Lung (tissue), 12 donors: ENCODE results near the gene ZFP91. TPM values are rescaled to one million over a fixed set of nuclear protein-coding genes. Genes with fewer than 3 reads are reported as not detected.
A peak's percentile ranks its signal among the peaks of the same experiment; 100 is the strongest.

Experiments used
- ATAC-seq: fragments of 200-7000 bp; cut with Tn5 transposase; one replicate; pipeline ENCODE4 v1.9.1; 2020; ENCODE audit warnings: moderate number of reproducible peaks; ENCODE audit not compliant: insufficient read depth, low FRiP score
- DNase-seq, 3 donors: peaks; one replicate each; pipeline ENCODE4 v3.0.0-alpha.2; 2013 to 2017
- H3K27ac ChIP-seq, 2 donors: one replicate each; pipeline ENCODE4 v1.5.1; 2013; ENCODE audit warnings: mild to moderate bottlenecking in 2 of 2, moderate library complexity in 2 of 2, control low read depth in 1 of 2, inconsistent platforms in 1 of 2, low read depth in 1 of 2, low read length in 1 of 2
- H3K27me3 ChIP-seq, 3 donors: one replicate each; pipeline ENCODE4 v1.5.1; 2013; ENCODE audit warnings: low read length in 2 of 3; ENCODE audit not compliant: control insufficient read depth in 3 of 3, insufficient read depth in 3 of 3
- H3K36me3 ChIP-seq, 4 donors: one replicate each; pipeline ENCODE4 v1.5.1; 2013; ENCODE audit warnings: low read length in 4 of 4, mild to moderate bottlenecking in 1 of 4, moderate library complexity in 1 of 4; ENCODE audit not compliant: control insufficient read depth in 4 of 4, insufficient read depth in 4 of 4
- H3K4me1 ChIP-seq, 5 donors: one replicate each; pipeline ENCODE4 v1.5.1; 2013; ENCODE audit warnings: low read length in 5 of 5, mild to moderate bottlenecking in 2 of 5, moderate library complexity in 1 of 5; ENCODE audit not compliant: control insufficient read depth in 5 of 5, insufficient read depth in 5 of 5
- H3K4me3 ChIP-seq: one replicate; pipeline ENCODE4 v1.5.1; 2013; ENCODE audit warnings: mild to moderate bottlenecking, control low read depth, moderate library complexity
- H3K9ac ChIP-seq, 2 donors: one replicate each; pipeline ENCODE4 v1.5.1; 2013; ENCODE audit warnings: low read length in 2 of 2, control low read depth in 1 of 2; ENCODE audit not compliant: insufficient read depth in 1 of 2
- H3K9me3 ChIP-seq, 4 donors: one replicate each; pipeline ENCODE4 v1.5.1; 2013; ENCODE audit warnings: low read length in 3 of 4, mild to moderate bottlenecking in 1 of 4, moderate library complexity in 1 of 4; ENCODE audit not compliant: control insufficient read depth in 4 of 4, insufficient read depth in 3 of 4
- WGBS, 2 donors: extraction: QIAGEN DNeasy Blood & Tissue Kit; methylation state at CpG; one replicate each; pipeline ENCODE4 v1.1.7; 2013; 5-methylcytosine and 5-hydroxymethylcytosine counted together
- polyA plus RNA-seq, 2 donors: library from polyadenylated mRNA; stranded (reverse); fragments of 200-250 nt; gene quantifications; one replicate each; pipeline ENCODE4 v1.2.1, GENCODE V29; 2013
- total RNA-seq, 2 donors: library from RNA; depleted of rRNA in 1 of 2; stranded (reverse); fragments of >200 nt in 1 of 2; gene quantifications; one replicate each; pipeline ENCODE4 v1.2.1, GENCODE V29; 2014 to 2021
- TF ChIP-seq, protein P1 (sequence below): IDR thresholded peaks from 2 replicates; pipeline ENCODE4 v1.5.1; 2012; ENCODE audit warnings: mild to moderate bottlenecking; ENCODE audit errors: control extremely low read depth, extremely low read depth
- donor health status: control.
- donor health status: control.
- donor health status: Bipolar disorder and iron deficiency.
- donor health status: healthy.
- donor health status: DM: yes; HTN: yes; CAD: no.

ZFP91 gene
- total and polyA plus RNA-seq, 4 donors, result 11.1 to 47.0 (median 31.2) TPM

DNA sequence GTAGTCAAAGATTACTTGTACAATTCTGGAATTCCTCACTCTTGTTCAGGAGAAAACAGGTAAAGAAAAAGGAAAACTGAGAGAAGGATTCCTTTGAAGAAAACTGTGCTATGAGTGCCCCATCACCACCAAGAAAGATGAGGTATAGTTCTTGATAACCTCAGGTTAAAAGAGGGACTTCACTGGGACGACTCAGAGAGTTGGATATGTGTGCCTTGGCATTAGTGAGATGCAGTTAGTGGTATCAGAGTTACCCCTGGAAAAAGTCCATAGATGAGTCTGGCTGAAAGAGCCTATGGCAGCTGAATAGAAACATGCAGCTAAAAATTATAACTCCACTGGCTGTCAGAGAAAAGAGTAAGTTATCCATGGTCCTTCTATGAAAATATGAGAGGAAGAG is 32.0 kb upstream of the ZFP91 start:
- DNase-seq (no peak), ATAC-seq (no peak)
- Histone ChIP-seq H3K27me3 (no peaks in the 10 kb centered on the region), H3K9me3 (no peaks in the 10 kb centered on the region), H3K27ac (no peak overlapping the region), H3K9ac (no peak overlapping the region), H3K4me3 (no peak overlapping the region), H3K36me3 (peaks cover 17 to 19% (median 18%) of the 10 kb centered on the region in 4 donors), H3K4me1 (no peaks in the 10 kb centered on the region)
- WGBS, 2 donors, result 84 to 100% methylated on average over 1 of the region's 1 CpG
- TF ChIP-seq, protein P1, sequence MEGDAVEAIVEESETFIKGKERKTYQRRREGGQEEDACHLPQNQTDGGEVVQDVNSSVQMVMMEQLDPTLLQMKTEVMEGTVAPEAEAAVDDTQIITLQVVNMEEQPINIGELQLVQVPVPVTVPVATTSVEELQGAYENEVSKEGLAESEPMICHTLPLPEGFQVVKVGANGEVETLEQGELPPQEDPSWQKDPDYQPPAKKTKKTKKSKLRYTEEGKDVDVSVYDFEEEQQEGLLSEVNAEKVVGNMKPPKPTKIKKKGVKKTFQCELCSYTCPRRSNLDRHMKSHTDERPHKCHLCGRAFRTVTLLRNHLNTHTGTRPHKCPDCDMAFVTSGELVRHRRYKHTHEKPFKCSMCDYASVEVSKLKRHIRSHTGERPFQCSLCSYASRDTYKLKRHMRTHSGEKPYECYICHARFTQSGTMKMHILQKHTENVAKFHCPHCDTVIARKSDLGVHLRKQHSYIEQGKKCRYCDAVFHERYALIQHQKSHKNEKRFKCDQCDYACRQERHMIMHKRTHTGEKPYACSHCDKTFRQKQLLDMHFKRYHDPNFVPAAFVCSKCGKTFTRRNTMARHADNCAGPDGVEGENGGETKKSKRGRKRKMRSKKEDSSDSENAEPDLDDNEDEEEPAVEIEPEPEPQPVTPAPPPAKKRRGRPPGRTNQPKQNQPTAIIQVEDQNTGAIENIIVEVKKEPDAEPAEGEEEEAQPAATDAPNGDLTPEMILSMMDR, result no peak

DNA sequence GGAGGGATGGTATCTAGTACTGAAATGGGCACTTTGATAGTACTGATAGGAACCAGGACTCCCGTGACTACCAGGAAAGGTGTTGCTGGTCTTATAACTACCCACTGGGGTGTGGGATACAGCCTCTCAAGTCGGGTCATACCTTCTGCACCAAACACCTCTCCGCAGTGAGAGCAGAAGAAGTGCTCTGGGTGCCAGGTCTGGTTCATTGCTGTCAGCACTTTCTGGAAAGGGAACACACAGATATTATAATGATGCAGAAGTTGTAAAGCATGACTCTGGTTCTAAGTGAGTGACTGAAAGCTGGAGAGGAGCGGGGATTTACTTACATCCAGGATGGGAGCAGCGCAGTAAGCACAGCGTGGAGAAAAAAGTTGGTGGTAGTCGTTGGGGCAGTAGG is 29.2 kb upstream of the ZFP91 start:
- ATAC-seq (no peak), DNase-seq (no peak)
- Histone ChIP-seq H3K4me3 (no peak overlapping the region), H3K4me1 (no peaks in the 10 kb centered on the region), H3K36me3 (peaks cover 16 to 27% (median 23%) of the 10 kb centered on the region in 4 donors), H3K9me3 (no peaks in the 10 kb centered on the region), H3K27ac (no peak overlapping the region), H3K9ac (no peak overlapping the region), H3K27me3 (no peaks in the 10 kb centered on the region)
- TF ChIP-seq, protein P1, result no peak
- 96 to 97% methylated on average over 7 of the region's 7 CpGs for WGBS, 2 donors

DNA sequence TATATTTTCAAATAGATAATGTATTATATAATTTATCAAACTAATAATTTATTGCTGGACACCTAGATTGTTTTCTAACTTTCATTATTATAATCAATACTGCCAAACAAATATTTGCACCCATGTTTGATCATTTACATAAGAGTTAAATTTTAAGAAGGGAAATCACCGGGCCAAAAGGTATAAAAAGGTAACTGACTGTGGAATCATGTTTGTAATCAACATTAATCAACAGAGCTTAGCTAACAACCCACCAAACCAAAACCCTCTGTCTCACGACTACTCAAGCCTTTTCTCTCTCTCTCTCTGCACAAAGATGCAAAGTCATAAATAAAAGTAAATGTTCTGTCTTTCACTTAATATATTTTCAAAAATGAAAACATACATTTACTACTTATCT is 18.0 kb upstream of the ZFP91 start:
- Histone ChIP-seq H3K27me3 (no peaks in the 10 kb centered on the region), H3K4me3 (no peak overlapping the region), H3K36me3 (peaks cover 0 to 13% (median 2%) of the 10 kb centered on the region in 4 donors), H3K9ac (no peak overlapping the region), H3K4me1 (no peaks in the 10 kb centered on the region), H3K9me3 (no peaks in the 10 kb centered on the region), H3K27ac (no peak overlapping the region)
- TF ChIP-seq, protein P1, result no peak
- 57 to 86% methylated on average over 2 of the region's 2 CpGs for WGBS, 2 donors
- ATAC-seq (no peak), DNase-seq (no peak)

- no peaks in the 10 kb centered on the region for H3K27me3 ChIP-seq
- no peaks in the 10 kb centered on the region for H3K4me1 ChIP-seq
- peaks cover 0 to 13% (median 2%) of the 10 kb centered on the region in 4 donors for H3K36me3 ChIP-seq
- H3K4me3 ChIP-seq, result no peak overlapping the region
- H3K27ac ChIP-seq, result no peak overlapping the region
- TF ChIP-seq, protein P1, result no peak
- H3K9me3 ChIP-seq, result no peaks in the 10 kb centered on the region
- DNase-seq, result peak in 1 of 3 donors; percentile 21
- 83 to 91% methylated on average over 2 of the region's 2 CpGs for WGBS, 2 donors
- H3K9ac ChIP-seq, result no peak overlapping the region
- ATAC-seq, result no peak
Observed at GRCh38 chr11:58561394-58562098, 17.3 kb upstream of the ZFP91 start.
